GM19023 (cell line): ENCODE data around the gene SLC25A33.

Experiments
- ATAC-seq: cut with Tn5 transposase; IDR thresholded peaks from one replicate; pipeline ENCODE4 v1.9.1; 2021; ENCODE audit warnings: mild to moderate bottlenecking, moderate library complexity; ENCODE audit not compliant: unreplicated experiment

The SLC25A33 gene

GRCh38 chr1:9586147-9586766 is 47.0 kb downstream of the SLC25A33 start:
- ATAC-seq, result no peak

GRCh38 chr1:9588551-9589143 is 49.4 kb downstream of the SLC25A33 start, which contains the start of gene TMEM201:
TSS of gene TMEM201 (plus strand) at chr1:9588911. CDS start at chr1:9588931, 20 bp downstream.
- peak; percentile 81 for ATAC-seq

- ATAC-seq, result peak; percentile 10
These were observed 50.0 kb downstream of the SLC25A33 start for GRCh38 chr1:9589144-9589718.

- no peak for ATAC-seq
These were observed 50.5 kb downstream of the SLC25A33 start for GRCh38 chr1:9589719-9590157.

GRCh38 chr1:9590201-9590600 is 50.9 kb downstream of the SLC25A33 start:
- ATAC-seq, result no peak

- ATAC-seq, result no peak
These were observed 51.8 kb downstream of the SLC25A33 start for GRCh38 chr1:9590945-9591668.

DNA sequence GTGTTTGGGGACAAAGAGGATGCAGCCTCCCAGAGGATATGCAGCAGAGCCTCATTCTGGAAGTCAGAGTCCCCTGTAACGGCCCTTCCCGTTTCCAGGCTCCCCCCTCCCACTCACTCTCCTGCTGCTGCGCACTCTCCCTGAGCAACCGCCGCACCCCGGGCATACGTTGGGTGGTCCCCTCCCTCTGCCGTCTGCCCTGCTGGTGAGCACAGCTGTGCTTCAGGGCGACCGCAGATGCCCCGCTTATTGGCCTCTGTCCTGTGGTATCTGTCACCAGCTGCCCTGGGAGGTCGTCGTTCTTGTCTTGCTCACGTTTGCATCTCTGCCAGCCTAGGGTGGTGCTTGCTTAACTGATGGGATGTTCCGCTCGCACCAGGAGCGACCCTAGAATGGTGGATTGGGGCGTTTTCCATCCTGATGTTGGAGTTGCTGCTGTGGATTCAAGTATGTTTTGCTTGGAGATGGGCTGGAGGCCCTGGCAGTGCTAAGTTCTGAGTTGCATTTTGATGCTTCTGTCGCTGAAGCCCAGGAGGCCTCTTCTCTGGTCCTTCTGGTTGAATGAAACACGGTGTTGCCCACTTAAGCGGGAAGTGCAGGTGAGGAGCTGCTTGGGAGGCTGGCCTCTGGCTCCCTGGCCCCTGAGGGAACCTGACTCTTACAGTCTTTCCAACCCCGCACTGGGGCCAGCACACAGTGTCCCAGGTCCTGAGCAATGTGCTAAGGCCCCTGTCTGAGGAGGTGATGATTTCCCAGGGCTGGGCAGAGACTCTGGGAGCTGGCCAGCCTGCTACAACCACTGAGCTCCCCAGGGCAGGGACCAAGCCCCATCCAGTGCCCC is 52.6 kb downstream of the SLC25A33 start:
- no peak for ATAC-seq

- ATAC-seq, result no peak
These were observed 53.3 kb downstream of the SLC25A33 start for GRCh38 chr1:9592510-9593075.

GRCh38 chr1:9593147-9593491 is 53.9 kb downstream of the SLC25A33 start:
- no peak for ATAC-seq

DNA sequence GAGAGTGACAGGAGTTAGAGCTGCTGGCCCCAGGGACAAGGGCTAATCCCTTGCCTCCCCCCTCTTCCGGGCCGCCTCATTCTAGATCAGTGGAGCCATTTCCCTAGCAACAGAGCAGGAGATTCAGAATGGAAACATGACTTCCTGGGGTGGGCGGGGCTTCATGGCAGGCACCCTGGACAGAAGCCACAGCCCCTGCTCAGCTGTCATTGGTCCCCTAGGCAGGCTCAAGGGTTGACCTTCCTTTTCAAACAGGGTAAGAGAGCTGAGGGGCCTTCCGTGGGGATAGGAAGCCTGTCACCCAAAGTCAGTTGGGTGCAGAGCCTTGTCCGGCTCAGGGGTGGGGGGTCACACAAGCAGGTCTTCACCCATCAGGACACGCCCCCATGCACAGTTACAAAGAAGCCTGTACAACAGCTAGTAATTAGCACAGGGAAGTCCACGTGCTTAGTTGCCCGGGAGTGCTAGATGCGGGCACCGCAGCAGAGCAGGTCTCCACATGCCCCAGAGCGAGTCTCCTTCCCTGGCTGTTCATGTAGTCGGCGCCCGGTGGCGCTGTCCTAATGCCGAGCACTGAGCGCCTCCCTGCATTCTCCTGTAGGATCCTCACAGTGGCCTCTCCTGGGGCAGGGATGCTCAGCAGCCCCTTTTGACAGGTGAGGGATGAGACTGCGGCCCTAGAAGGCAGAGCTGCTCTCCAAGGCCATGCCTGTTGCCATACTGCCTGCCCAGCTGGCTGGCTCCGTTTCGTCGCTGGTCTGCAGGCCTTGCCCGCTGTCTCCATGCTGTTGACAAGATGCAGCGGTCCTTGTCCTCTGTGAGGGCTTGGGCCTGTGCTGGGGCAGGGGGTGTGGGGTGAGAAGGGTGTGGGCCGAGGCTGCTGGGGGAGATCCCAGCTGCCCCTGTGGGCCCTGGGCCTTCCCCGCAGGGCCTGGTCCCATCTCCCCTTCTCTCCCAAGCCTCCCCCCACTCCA is 54.5 kb downstream of the SLC25A33 start:
- no peak for ATAC-seq

DNA sequence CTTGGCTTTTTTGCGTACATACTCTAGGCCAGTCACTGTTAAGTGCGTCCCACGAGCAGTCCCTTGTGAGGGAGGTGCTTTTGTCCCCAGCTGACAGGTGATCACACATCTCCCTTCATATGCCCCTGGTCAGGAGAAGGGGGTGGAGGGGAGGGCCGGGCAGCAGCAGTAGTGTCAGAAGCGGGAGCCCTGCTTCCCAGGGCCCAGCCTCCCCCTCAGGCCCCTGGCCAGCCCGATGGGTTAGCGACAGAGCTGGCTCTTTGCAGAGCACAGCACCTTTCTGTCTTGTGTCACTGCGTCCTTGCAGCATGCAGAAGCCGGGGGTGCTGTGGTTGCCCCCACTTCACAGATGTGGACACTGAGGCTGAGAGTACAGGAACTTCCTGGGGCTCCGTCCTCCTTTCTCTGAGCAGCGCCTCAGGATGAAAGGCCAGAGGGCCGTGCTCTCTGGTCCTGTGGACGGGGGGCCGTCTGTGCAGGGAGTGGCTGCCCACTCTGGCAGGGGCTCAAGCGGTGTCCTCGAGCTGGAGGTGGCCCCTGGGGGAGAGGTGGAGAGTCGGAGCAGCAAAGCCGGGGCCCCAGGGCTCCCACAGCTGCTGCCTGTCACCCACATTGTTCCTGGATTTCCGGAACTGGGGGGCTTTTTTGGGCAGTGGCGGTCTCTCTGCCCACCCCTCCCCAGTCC is 55.3 kb downstream of the SLC25A33 start:
- ATAC-seq, result no peak

- no peak for ATAC-seq
These were observed 56.1 kb downstream of the SLC25A33 start for GRCh38 chr1:9595156-9595967.

DNA sequence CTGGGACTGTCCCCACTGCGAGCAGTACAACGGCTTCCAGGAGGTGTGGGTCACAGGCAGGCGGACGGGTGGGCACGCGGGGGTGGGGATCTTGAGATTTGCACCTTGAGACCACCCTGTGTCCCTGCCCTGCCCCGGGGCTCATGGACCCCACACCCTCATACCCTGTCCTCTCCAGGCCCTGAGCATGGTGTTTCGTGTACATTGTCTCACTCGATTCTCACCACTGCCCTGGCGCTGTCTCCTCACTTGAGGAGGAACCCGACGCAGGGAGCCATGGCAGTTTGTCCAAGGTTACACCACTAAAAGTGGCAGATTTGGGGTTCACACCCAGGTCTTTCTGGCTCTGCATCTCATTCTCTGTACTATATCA is 56.7 kb downstream of the SLC25A33 start:
- ATAC-seq, result no peak

- ATAC-seq, result no peak
These were observed 57.3 kb downstream of the SLC25A33 start for GRCh38 chr1:9596415-9597123.

DNA sequence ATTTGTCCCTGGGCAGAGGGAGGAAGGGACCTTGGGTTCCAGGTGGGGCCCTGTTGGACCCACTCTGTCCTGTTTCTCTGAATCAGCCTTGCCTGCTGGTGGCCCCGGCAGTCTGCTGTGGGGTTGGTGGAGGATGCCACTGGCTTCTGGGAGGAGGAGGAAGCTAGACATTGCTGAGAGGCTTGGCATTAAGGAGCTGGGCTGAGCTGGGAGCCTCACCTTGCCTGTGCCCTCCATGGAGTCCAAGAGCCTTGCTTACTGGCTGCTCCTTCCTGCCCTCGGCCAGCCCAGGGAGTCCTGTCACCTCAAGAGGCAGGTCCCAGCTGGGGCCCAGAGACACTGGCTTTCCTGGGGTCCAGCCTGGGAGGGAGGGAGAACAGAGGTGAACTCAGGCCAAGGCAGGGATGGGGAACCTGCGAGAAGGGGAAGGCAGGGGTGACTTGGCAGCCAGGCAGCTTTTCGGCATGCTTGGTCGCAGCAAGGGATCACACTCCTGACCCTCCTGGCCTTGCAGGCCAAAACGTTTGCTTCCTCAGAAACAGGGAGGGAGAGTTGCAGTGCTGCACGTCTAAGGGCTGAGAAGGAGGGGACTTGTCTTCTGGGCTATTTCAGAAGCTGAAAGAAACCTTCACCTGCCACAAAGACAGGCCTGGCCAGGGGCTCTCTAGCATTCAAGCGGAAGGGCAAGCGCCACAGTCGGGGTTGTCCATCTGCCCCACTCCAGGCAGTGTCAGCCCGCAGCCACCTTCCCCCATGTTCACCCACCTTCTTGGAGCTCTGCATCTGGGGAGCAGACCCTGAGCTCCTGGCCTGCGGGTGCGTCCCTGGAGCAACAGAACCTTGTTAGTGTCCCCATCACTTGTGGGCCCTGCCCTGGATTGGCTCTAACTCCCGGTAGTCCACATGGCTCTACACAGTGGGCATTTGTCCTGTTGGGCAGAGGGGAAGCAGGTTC is 58.4 kb downstream of the SLC25A33 start:
- ATAC-seq, result no peak

DNA sequence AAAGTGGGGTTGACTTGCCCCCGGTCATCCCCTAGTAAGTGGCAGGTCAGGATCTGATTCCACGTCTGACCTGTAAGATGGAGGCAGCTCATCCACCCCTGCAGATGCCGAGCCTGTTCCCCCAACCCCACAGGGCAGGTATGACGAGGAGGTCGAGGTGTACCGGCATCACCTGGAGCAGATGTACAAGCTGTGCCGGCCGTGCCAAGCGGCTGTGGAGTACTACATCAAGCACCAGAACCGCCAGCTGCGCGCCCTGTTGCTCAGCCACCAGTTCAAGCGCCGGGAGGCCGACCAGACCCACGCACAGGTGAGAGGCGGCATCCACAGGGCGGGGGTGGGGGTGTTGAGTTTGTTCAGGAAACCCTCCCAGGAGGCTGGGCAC is 59.0 kb downstream of the SLC25A33 start:
- ATAC-seq, result no peak
